Stimulated activated naive CD8-positive, alpha-beta T cell treated with anti-CD3 and anti-CD28 coated beads, Interleukin-15, amount 100 ng/mL, for 72 hours (primary cell): Measurements from ENCODE around the gene MAP3K21.

Experiments used
- ATAC-seq: fragments of 150-1000 bp; cut with Tn5 transposase; 2 replicates; pipeline ENCODE4 v1.10.0; 2021; ENCODE audit warnings: mild to moderate bottlenecking, moderate library complexity
- DNase-seq, 2 donors: peaks; one replicate each; pipeline ENCODE4 v3.0.0; 2021 to 2022
- H3K27ac Mint-ChIP-seq, 2 donors: one replicate each; pipeline ENCODE4 v1.8.0; 2022; ENCODE audit warnings: mild to moderate bottlenecking in 2 of 2, mixed read lengths in 2 of 2, moderate library complexity in 2 of 2
- H3K27me3 Mint-ChIP-seq: one replicate; pipeline ENCODE4 v1.8.0; 2022; ENCODE audit warnings: mixed read lengths
- H3K4me1 Mint-ChIP-seq: one replicate; pipeline ENCODE4 v1.8.0; 2022; ENCODE audit warnings: mild to moderate bottlenecking, mixed read lengths
- H3K4me3 Mint-ChIP-seq, 2 donors: one replicate each; pipeline ENCODE4 v1.8.0; 2022; ENCODE audit warnings: mild to moderate bottlenecking in 2 of 2, mixed read lengths in 2 of 2, moderate library complexity in 1 of 2
- H3K9me3 Mint-ChIP-seq, 2 donors: one replicate each; pipeline ENCODE4 v1.8.0; 2022; ENCODE audit warnings: mixed read lengths in 2 of 2

Gene MAP3K21

DNA sequence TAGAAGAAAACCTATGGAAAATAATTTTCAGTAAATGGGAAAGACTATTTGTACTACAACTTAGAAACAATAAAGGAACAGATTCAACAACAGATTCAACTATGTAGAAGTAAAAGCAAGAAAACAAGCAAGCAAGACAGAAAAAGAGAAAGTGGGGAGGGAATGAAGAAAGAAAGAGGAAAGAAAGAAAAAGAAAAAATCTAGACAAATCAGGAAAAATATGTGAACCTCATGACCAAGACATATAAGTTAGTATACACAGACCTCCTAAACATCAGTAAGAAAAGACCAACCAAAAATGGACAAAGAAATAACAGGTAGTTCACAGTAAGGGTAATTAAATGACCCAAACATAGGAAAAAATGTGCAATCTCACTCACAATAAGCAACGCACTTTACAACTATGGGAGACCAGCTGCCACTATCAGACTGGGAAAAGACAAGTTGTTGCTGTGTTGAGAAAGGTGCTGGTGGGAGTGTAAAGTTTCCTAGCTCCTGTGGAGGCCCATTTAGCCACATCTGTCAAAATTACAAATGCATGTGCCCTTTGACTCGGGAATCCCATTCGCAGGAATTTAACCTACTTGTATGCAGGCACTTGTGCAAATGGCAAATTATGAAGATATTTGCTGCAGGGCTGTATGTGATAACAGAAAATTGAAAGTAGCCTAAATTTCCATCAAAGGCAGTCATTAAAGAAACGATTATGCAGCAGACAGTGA is 13.9 kb upstream of the MAP3K21 start:
- ATAC-seq, result no peak

DNA sequence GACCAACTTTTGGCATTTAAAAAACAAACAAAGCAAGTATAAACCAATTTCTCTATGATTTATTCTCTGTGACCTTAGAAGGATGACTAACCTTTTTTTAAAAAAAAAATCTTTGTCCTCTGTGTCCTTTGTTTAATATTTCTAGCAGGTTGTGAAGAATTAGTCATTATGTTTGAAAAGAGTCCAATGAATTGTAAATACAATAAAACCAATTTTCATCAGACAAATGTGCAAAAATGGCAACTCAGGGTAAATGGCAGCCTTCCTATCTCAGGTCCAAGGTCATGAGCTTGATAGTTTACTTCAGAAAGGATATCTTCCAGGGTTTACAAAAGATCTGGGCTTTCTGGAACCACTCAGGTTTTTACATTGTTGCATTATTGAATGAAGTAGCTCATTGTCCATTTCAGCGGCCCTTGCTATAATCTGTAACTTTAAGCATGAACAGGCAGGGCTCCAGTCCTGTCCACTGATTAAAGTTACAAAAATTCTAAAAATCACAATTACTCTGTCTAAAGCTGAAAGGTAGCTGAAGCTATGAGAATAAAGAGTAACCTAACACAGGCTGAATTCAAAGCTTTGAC is 11.7 kb upstream of the MAP3K21 start:
- Mint-ChIP-seq H3K4me1 (no peaks in the 10 kb centered on the region), H3K4me3 (no peak overlapping the region), H3K9me3 (no peaks in the 10 kb centered on the region), H3K27me3 (peaks cover 26% of the 10 kb centered on the region), H3K27ac (no peak overlapping the region)
- no peak for ATAC-seq
- DNase-seq, result no peak

More for the DNA sequence above, 13.9 kb upstream of the MAP3K21 start:
- Mint-ChIP-seq H3K27ac (no peak overlapping the region), H3K4me1 (no peaks in the 10 kb centered on the region), H3K9me3 (no peaks in the 10 kb centered on the region), H3K27me3 (peaks cover 17% of the 10 kb centered on the region), H3K4me3 (no peak overlapping the region)
- DNase-seq, result no peak

DNA sequence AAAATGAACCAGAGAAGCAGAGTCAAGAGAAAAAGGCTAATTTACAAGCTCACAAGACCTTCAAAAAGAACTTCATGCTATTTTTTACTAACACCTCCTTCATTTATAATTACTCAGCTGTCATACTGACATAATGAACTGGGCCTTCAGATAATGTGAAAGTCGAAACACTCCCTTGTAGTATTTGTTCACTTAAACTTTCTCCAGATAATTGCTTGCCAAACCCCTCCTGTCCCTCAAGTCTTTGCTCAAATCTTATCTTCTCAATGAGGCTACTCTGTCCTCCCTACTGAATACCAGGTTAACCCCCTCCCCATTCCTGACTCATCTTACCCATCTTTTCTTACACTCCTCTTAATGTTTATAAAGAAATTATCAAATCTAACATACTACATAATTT is 11.1 kb upstream of the MAP3K21 start:
- ATAC-seq, result no peak
- H3K4me1 Mint-ChIP-seq, result no peaks in the 10 kb centered on the region
- peak overlapping the region in 1 of 2 donors; percentile 19 for H3K27ac Mint-ChIP-seq
- no peaks in the 10 kb centered on the region for H3K9me3 Mint-ChIP-seq
- H3K27me3 Mint-ChIP-seq, result peaks cover 26% of the 10 kb centered on the region
- no peak for DNase-seq
- no peak overlapping the region for H3K4me3 Mint-ChIP-seq

GRCh38 chr1:233319272-233319671 is 8.3 kb upstream of the MAP3K21 start:
- H3K4me1 Mint-ChIP-seq, result no peaks in the 10 kb centered on the region
- H3K27ac Mint-ChIP-seq, result no peak overlapping the region
- ATAC-seq, result no peak
- DNase-seq, result no peak
- no peaks in the 10 kb centered on the region for H3K9me3 Mint-ChIP-seq
- peaks cover 33% of the 10 kb centered on the region for H3K27me3 Mint-ChIP-seq
- no peak overlapping the region for H3K4me3 Mint-ChIP-seq

- no peak for DNase-seq
- Mint-ChIP-seq H3K4me1 (no peaks in the 10 kb centered on the region), H3K9me3 (no peaks in the 10 kb centered on the region), H3K27me3 (peaks cover 33% of the 10 kb centered on the region), H3K27ac (no peak overlapping the region), H3K4me3 (no peak overlapping the region)
- no peak for ATAC-seq
Observed at GRCh38 chr1:233320023-233320422, 7.5 kb upstream of the MAP3K21 start.

GRCh38 chr1:233323718-233324117 is 3.8 kb upstream of the MAP3K21 start:
- no peak for ATAC-seq
- Mint-ChIP-seq H3K9me3 (no peaks in the 10 kb centered on the region), H3K4me3 (no peak overlapping the region), H3K27ac (no peak overlapping the region), H3K4me1 (peaks cover 7% of the 10 kb centered on the region), H3K27me3 (peaks cover 24% of the 10 kb centered on the region)
- DNase-seq, result no peak

DNA sequence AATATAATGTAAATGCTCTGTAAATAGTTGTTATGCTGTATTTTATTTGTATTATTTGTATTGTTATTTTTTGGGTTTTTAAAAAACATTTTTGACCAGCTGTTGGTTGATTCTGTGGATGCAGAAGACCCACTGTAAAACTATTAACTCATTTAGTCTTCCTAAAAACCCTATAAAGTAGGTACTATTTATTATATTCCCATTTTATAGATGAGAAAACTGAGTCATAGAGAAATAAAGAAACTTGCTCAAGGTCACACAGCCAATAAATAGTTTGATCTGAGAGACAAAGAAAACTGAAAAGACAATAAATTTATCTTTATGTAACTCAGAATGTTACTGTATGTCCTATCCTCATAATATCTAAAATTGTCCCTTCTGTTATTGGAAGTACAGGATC is 1.2 kb upstream of the MAP3K21 start:
- no peak for DNase-seq
- H3K9me3 Mint-ChIP-seq, result no peaks in the 10 kb centered on the region
- no peak overlapping the region for H3K27ac Mint-ChIP-seq
- H3K4me3 Mint-ChIP-seq, result no peak overlapping the region
- H3K27me3 Mint-ChIP-seq, result peaks cover 28% of the 10 kb centered on the region
- H3K4me1 Mint-ChIP-seq, result peaks cover 16% of the 10 kb centered on the region
- ATAC-seq, result no peak

GRCh38 chr1:233326811-233327650 is 493 bp upstream of the MAP3K21 start:
- DNase-seq (peak; percentile 75 to 84), ATAC-seq (peak; percentile 94)
- Mint-ChIP-seq H3K4me1 (peaks cover 16% of the 10 kb centered on the region), H3K9me3 (no peaks in the 10 kb centered on the region), H3K4me3 (peak overlapping the region; percentile 72 to 75), H3K27ac (peak overlapping the region in 1 of 2 donors; percentile 19), H3K27me3 (peaks cover 33% of the 10 kb centered on the region)

DNA sequence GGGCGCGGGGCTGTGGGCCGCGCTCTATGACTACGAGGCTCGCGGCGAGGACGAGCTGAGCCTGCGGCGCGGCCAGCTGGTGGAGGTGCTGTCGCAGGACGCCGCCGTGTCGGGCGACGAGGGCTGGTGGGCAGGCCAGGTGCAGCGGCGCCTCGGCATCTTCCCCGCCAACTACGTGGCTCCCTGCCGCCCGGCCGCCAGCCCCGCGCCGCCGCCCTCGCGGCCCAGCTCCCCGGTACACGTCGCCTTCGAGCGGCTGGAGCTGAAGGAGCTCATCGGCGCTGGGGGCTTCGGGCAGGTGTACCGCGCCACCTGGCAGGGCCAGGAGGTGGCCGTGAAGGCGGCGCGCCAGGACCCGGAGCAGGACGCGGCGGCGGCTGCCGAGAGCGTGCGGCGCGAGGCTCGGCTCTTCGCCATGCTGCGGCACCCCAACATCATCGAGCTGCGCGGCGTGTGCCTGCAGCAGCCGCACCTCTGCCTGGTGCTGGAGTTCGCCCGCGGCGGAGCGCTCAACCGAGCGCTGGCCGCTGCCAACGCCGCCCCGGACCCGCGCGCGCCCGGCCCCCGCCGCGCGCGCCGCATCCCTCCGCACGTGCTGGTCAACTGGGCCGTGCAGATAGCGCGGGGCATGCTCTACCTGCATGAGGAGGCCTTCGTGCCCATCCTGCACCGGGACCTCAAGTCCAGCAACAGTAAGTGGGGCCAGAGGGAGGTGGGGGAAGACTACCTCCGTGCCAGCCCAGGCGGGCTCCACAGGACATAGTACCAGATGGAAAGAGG is 808 bp downstream of the MAP3K21 start:
- Mint-ChIP-seq H3K4me1 (peaks cover 16% of the 10 kb centered on the region), H3K9me3 (no peaks in the 10 kb centered on the region)
- peak; percentile 25 to 38 for DNase-seq

GRCh38 chr1:233331676-233332519 is 4.4 kb downstream of the MAP3K21 start:
- no peak for ATAC-seq
- Mint-ChIP-seq H3K4me3 (no peak overlapping the region), H3K27ac (no peak overlapping the region)

More for the DNA sequence above, 808 bp downstream of the MAP3K21 start:
- Mint-ChIP-seq H3K4me3 (peak overlapping the region; percentile 62 to 70), H3K27me3 (peaks cover 39% of the 10 kb centered on the region), H3K27ac (peak overlapping the region in 1 of 2 donors; percentile 34)
- ATAC-seq, result peak; percentile 42

DNA sequence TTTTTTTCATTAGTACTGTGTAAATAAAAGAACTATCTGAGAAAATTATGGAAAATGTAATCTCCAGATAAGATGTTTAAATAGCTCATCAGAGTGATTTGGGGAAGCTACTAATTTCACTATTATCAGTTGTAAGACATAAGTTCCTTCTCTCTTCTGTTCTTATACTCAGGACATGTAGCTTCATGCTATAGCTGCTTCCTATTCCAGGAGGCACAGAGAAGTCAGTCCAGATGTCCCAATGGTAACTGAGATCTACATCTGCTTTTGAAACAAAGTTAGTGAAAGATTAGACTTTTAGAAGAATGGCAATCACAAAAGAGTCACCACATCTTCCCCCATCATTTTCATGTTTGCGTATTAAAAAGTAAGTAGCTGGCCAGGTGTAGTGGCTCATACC is 5.6 kb downstream of the MAP3K21 start:
- H3K4me3 Mint-ChIP-seq, result no peak overlapping the region
- no peak overlapping the region for H3K27ac Mint-ChIP-seq
- H3K4me1 Mint-ChIP-seq, result peaks cover 10% of the 10 kb centered on the region
- H3K27me3 Mint-ChIP-seq, result peaks cover 34% of the 10 kb centered on the region
- no peaks in the 10 kb centered on the region for H3K9me3 Mint-ChIP-seq
- DNase-seq, result no peak
- no peak for ATAC-seq

More at GRCh38 chr1:233331676-233332519, 4.4 kb downstream of the MAP3K21 start:
- Mint-ChIP-seq H3K9me3 (no peaks in the 10 kb centered on the region), H3K4me1 (peaks cover 12% of the 10 kb centered on the region), H3K27me3 (peaks cover 36% of the 10 kb centered on the region)
- DNase-seq, result no peak

DNA sequence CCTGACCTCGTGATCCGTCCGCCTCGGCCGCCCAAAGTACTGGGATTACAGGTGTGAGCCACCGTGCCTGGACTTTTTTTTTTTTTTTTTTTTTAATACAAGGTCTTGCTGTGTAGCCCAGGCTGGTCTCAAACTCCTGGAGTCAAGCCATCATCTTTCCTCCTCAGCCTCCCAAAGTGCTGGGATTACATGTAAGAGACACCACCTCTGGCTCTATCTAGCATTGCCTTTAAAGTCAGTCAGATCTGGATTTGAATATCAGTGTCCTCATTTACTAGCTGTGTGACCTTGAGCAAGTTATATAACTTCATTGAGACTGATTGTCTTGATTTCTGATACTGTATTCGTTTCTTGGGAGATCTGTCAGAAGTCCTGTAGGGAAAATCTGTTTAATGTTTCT is 6.6 kb downstream of the MAP3K21 start:
- Mint-ChIP-seq H3K4me1 (peaks cover 6% of the 10 kb centered on the region), H3K27me3 (peaks cover 41% of the 10 kb centered on the region), H3K9me3 (no peaks in the 10 kb centered on the region), H3K4me3 (no peak overlapping the region), H3K27ac (no peak overlapping the region)
- ATAC-seq (no peak), DNase-seq (no peak)

- ATAC-seq, result no peak
- no peak for DNase-seq
- no peak overlapping the region for H3K27ac Mint-ChIP-seq
- H3K4me3 Mint-ChIP-seq, result no peak overlapping the region
- no peaks in the 10 kb centered on the region for H3K9me3 Mint-ChIP-seq
- H3K4me1 Mint-ChIP-seq, result no peaks in the 10 kb centered on the region
- peaks cover 53% of the 10 kb centered on the region for H3K27me3 Mint-ChIP-seq
Observed at GRCh38 chr1:233336554-233337456, 9.3 kb downstream of the MAP3K21 start.

- DNase-seq (no peak), ATAC-seq (no peak)
- H3K27ac Mint-ChIP-seq, result no peak overlapping the region
- no peaks in the 10 kb centered on the region for H3K9me3 Mint-ChIP-seq
- H3K27me3 Mint-ChIP-seq, result peaks cover 52% of the 10 kb centered on the region
- H3K4me3 Mint-ChIP-seq, result no peak overlapping the region
- no peaks in the 10 kb centered on the region for H3K4me1 Mint-ChIP-seq
Observed at GRCh38 chr1:233337505-233337904, 10.0 kb downstream of the MAP3K21 start.
